Measurements from ENCODE around the gene CUL7.

DNA sequence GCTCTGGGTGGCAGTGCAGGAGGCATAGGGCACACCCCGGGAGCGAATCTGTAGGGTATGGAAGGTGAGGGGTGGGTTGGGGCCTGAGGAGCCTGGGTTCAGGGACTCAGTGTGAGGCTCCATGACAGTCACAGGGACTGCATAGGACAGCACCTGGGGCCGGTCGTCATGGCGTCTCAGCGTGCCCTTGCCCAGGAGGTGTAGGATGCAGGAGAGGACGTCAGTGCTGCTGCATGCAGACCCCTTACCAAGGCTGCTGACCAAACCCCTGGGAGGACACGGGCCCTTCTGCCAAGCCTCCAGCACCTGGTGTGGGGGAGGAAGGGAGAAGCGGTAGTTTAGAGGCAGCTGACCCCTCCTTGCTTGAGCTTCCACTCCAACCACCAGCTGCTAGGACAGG is 15.9 kb downstream of the CUL7 start:
- TF ChIP-seq, protein P1, sequence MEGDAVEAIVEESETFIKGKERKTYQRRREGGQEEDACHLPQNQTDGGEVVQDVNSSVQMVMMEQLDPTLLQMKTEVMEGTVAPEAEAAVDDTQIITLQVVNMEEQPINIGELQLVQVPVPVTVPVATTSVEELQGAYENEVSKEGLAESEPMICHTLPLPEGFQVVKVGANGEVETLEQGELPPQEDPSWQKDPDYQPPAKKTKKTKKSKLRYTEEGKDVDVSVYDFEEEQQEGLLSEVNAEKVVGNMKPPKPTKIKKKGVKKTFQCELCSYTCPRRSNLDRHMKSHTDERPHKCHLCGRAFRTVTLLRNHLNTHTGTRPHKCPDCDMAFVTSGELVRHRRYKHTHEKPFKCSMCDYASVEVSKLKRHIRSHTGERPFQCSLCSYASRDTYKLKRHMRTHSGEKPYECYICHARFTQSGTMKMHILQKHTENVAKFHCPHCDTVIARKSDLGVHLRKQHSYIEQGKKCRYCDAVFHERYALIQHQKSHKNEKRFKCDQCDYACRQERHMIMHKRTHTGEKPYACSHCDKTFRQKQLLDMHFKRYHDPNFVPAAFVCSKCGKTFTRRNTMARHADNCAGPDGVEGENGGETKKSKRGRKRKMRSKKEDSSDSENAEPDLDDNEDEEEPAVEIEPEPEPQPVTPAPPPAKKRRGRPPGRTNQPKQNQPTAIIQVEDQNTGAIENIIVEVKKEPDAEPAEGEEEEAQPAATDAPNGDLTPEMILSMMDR (IDR thresholded peaks at IDR 0.05; ENCODE audit: borderline replicate concordance, extremely low read depth, low read length, poor library complexity, severe bottlenecking) = no peak
- TF ChIP-seq EZH2 (IDR thresholded peaks at IDR 0.05; ENCODE audit: borderline replicate concordance, low read depth, low read length, severe bottlenecking) = no peak
